GM12878 (cell line): ENCODE measurements around the gene TMPRSS2. TPM values are rescaled to one million over a fixed set of nuclear protein-coding genes. Genes with fewer than 3 reads are reported as not detected.

Experiments used
- ATAC-seq: fragments of 200-7000 bp; cut with Tn5 transposase; 3 replicates; pipeline ENCODE4 v1.9.1; 2020; ENCODE audit warnings: mild to moderate bottlenecking, moderate library complexity
- BruUV-seq: library from RNA; stranded (reverse); fragments of 400-500 nt; replicated peaks from 2 replicates; lab custom pipeline; 2021; lab: Mats Ljungman, UMichigan
- CTCF ChIA-PET: fragments of 300-600 bp; sonication (Branson Sonifier 250); formaldehyde crosslinking; extraction: SDS; loops from one replicate; lab custom pipeline; 2021; ENCODE audit warnings: inconsistent platforms; lab: Yijun Ruan, JAX
- POLR2A ChIA-PET: fragments of 350-600 bp; formaldehyde crosslinking; extraction: SDS; loops from one replicate; lab custom pipeline; 2021; ENCODE audit warnings: inconsistent platforms; lab: Charles Lee
- RAD21 ChIA-PET: fragments of 300-600 bp; sonication (Branson Sonifier 250); formaldehyde crosslinking; loops from one replicate; lab custom pipeline; 2023; ENCODE audit warnings: antibody characterized with exemption; ENCODE audit not compliant: unreplicated experiment; lab: Charles Lee
- SMC1A ChIA-PET: fragments of 300-600 bp; sonication (Branson Sonifier 250); formaldehyde crosslinking; loops from one replicate; lab custom pipeline; 2023; ENCODE audit not compliant: unreplicated experiment, uncharacterized antibody; lab: Charles Lee
- DNase-seq: peaks from one replicate; pipeline ENCODE4 v3.0.0-alpha.2; 2011; ENCODE audit warnings: low read depth, low spot score
- FAIRE-seq: peaks from 3 replicates; lab custom pipeline; 2011; peaks lifted over from hg19 to GRCh38; lab: Jason Lieb, UNC
- H2AFZ ChIP-seq: 2 replicates; pipeline ENCODE4 v1.6.0; 2011; ENCODE audit warnings: low read depth, low read length, control low read depth; ENCODE audit not compliant: control insufficient read depth
- H3K27ac ChIP-seq: 2 replicates; pipeline ENCODE4 v1.5.1; 2011; ENCODE audit warnings: control low read depth; ENCODE audit not compliant: control insufficient read depth, insufficient read depth
- H3K27me3 ChIP-seq, 2 experiments: replicated peaks in 1 of 2; 2 replicates each; pipeline versions ENCODE4 v1.6.0 to v1.6.1; 2011; ENCODE audit warnings: low read length in 1 of 2; ENCODE audit not compliant: control insufficient read depth in 2 of 2, insufficient read depth in 2 of 2
- H3K36me3 ChIP-seq, 2 experiments: 2 replicates each; pipeline ENCODE4 v1.5.1; 2011; ENCODE audit warnings: low read length in 1 of 2; ENCODE audit not compliant: control insufficient read depth in 2 of 2, insufficient read depth in 2 of 2
- H3K4me1 ChIP-seq: 2 replicates; pipeline ENCODE4 v1.6.1; 2011; ENCODE audit warnings: mild to moderate bottlenecking, low read length, moderate library complexity, mixed read lengths; ENCODE audit not compliant: control insufficient read depth, insufficient read depth
- H3K4me2 ChIP-seq: 2 replicates; pipeline ENCODE4 v1.6.0; 2011; ENCODE audit warnings: control low read depth; ENCODE audit not compliant: control insufficient read depth, insufficient read depth
- H3K4me3 ChIP-seq: fragments of 200-600 bp; sonication (generic); 2 replicates; pipeline ENCODE4 v1.5.1; 2016
- H3K79me2 ChIP-seq: 2 replicates; pipeline ENCODE4 v1.6.0; 2011; ENCODE audit warnings: low read length; ENCODE audit not compliant: control insufficient read depth, insufficient read depth
- H3K9ac ChIP-seq: 2 replicates; pipeline ENCODE4 v1.8.0; 2011; ENCODE audit warnings: low read length, control low read depth, mixed read lengths; ENCODE audit not compliant: control insufficient read depth, insufficient read depth
- H3K9me3 ChIP-seq: replicated peaks from 3 replicates; pipeline ENCODE4 v1.5.1; 2011; ENCODE audit warnings: mild to moderate bottlenecking, low read length; ENCODE audit not compliant: control insufficient read depth, insufficient read depth
- H4K20me1 ChIP-seq: 2 replicates; pipeline ENCODE4 v1.6.0; 2011; ENCODE audit not compliant: control insufficient read depth, insufficient read depth
- CBX3 ChIP-seq: fragments of 200-600 bp; sonication (generic); IDR thresholded peaks from 2 replicates; pipeline ENCODE4 v1.6.1; 2016; ENCODE audit warnings: low read depth, borderline replicate concordance
- CHD1 ChIP-seq: IDR thresholded peaks from 2 replicates; pipeline ENCODE4 v1.6.1; 2012; ENCODE audit warnings: low read depth, low read length, improper control_type of control experiment
- CHD4 ChIP-seq: fragments of 200-600 bp; sonication (generic); IDR thresholded peaks from 2 replicates; pipeline ENCODE4 v1.6.1; 2016; ENCODE audit warnings: mild to moderate bottlenecking
- MTA3 ChIP-seq: IDR thresholded peaks from 2 replicates; pipeline ENCODE4 v1.6.1; 2012; ENCODE audit warnings: low read length, inconsistent platforms, borderline replicate concordance
- NFYB ChIP-seq: IDR thresholded peaks from 2 replicates; pipeline ENCODE4 v1.6.1; 2011; ENCODE audit warnings: low read depth, mild to moderate bottlenecking, low read length, improper control_type of control experiment, moderate library complexity; ENCODE audit not compliant: insufficient read depth
- TBL1XR1 ChIP-seq: IDR thresholded peaks from 2 replicates; pipeline ENCODE4 v1.6.1; 2012; ENCODE audit warnings: low read depth, low read length, improper control_type of control experiment
- WGBS: methylation state at CpG from one replicate; pipeline ENCODE4 v1.1.6; 2016; ENCODE audit warnings: low lambda C conversion rate; ENCODE audit not compliant: insufficient replicate concordance, insufficient coverage; ENCODE audit errors: missing lambda C conversion rate; 5-methylcytosine and 5-hydroxymethylcytosine counted together
- in situ Hi-C: fragments of 300-500 bp; cut with MboI; formaldehyde crosslinking; loops from 9 replicates; pipeline ENCODE4 v1.14.3; 2018; ENCODE audit warnings: mixed read lengths
- intact Hi-C: fragments of 100-400 bp; cut with micrococcal nuclease; formaldehyde crosslinking; loops from one replicate; pipeline ENCODE4 v1.14.2; 2022; ENCODE audit not compliant: unreplicated experiment
- polyA plus RNA-seq, 11 experiments: library from polyadenylated mRNA; depleted of rRNA in 4 of 11; unstranded in 6 of 11; stranded (reverse) in 5 of 11; fragments of >200 nt; fragmentation: Nextera tagmentation in 4 of 11; fragmentation: Illumina TruSeq in 1 of 11; extraction: Ambion mirVana in 4 of 11; extraction: Trizol in 1 of 11; gene quantifications; 1 replicate in 1 of 11; 2 replicates in 10 of 11; pipeline versions ENCODE4 v1.2.1 to v1.2.3, GENCODE V29; 2011 to 2016; ENCODE audit warnings: inconsistent platforms in 2 of 11, missing spikeins in 2 of 11, low read depth in 1 of 11
- total RNA-seq, 4 experiments: library from RNA; depleted of rRNA in 3 of 4; stranded (reverse); fragments of >200 nt in 3 of 4; fragmentation: Illumina TruSeq in 1 of 4; extraction: Trizol in 1 of 4; gene quantifications; 2 replicates each; pipeline versions ENCODE4 v1.2.1 to v1.2.3, GENCODE V29; 2013 to 2021
- TF ChIP-seq, protein P1 (sequence below): fragments of 450-650 bp; conservative IDR thresholded peaks from 2 replicates; pipeline ENCODE4 v1.6.1; 2017; ENCODE audit warnings: mild to moderate bottlenecking, moderate library complexity
- TF ChIP-seq, protein P2 (sequence below): IDR thresholded peaks from 2 replicates; pipeline ENCODE4 v1.6.1; 2012; ENCODE audit warnings: mild to moderate bottlenecking, low read depth, low read length
- TF ChIP-seq, protein P3 (sequence below): fragments of 450-650 bp; IDR thresholded peaks from 2 replicates; pipeline ENCODE4 v1.6.1; 2016; ENCODE audit warnings: mild to moderate bottlenecking
- TF ChIP-seq, protein P4 (sequence below): fragments of 450-650 bp; IDR thresholded peaks from 2 replicates; pipeline ENCODE4 v1.6.1; 2016; ENCODE audit warnings: mild to moderate bottlenecking, moderate library complexity, borderline replicate concordance

The TMPRSS2 gene
- total and polyA plus RNA-seq, 10 of the 15 experiments (the other 5 are each of a cell fraction or from before 2014, with no cell fraction given), result 0.19 to 0.26 TPM; not detected in 8

DNA sequence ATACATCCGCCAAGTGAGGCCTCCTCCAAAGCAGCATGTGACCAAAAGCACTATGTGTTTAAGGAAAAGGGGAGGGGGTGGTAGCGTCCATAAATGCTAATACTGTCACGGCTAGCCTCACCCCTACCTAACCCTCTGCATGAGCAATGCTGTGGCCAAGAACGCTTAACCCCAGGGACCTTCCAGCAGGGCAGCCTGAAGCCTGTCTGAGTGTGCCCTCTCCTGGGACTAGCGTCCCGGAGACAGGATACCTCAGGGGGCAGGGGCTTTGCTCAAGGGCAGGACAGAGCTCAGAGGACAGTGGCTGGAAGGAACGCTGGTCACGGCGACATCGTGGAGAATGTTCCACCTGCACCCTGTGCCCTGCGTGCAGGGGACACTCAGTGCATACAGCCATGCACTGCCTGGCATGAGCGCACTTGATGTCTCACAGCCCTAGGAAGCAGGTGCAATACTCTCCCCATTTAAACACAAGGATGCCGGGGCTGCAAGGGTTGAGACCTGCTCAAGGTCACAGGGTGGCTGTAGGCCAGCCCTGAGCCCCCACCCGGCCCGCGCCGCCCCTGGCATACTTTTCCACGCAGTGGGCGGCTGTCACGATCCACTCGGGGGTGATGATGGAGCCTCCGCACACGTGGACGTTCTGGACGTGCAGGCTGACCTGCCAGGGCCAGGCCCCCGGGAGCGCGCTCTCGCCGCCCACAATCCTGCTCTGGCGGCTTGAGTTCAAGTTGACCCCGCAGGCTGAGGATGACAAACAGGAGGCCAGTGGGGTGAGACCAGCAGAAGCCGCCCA, 35.0 kb downstream of the TMPRSS2 start (continued):
- TF ChIP-seq, protein P1, sequence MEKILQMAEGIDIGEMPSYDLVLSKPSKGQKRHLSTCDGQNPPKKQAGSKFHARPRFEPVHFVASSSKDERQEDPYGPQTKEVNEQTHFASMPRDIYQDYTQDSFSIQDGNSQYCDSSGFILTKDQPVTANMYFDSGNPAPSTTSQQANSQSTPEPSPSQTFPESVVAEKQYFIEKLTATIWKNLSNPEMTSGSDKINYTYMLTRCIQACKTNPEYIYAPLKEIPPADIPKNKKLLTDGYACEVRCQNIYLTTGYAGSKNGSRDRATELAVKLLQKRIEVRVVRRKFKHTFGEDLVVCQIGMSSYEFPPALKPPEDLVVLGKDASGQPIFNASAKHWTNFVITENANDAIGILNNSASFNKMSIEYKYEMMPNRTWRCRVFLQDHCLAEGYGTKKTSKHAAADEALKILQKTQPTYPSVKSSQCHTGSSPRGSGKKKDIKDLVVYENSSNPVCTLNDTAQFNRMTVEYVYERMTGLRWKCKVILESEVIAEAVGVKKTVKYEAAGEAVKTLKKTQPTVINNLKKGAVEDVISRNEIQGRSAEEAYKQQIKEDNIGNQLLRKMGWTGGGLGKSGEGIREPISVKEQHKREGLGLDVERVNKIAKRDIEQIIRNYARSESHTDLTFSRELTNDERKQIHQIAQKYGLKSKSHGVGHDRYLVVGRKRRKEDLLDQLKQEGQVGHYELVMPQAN, result no peak
- TF ChIP-seq NFYB (no peak), CHD1 (no peak), CBX3 (no peak), MTA3 (no peak)

DNA sequence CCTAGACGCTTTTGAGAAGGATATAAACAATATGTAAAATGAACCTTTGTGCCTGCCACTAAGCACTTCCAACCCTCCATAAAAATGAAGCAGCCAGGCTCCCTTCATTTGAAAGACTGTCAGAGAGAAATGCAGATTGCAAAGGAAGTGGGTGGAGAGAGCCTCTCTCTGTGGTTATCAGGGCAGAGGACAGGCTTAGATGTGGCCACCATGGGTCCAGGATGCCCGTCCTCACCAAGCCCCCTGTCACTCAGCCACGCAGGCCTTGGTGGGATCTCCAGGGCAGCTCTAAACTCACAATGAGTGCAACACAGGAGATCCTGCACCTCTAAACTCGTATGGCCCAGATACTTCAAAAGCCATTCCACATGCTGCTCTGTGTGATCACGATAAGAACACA, 37.9 kb downstream of the TMPRSS2 start:
- H3K4me1 ChIP-seq, result no peaks in the 10 kb centered on the region
- WGBS, result 8% methylated on average over 5 of the region's 5 CpGs
- no TSS peak for BruUV-seq
- H3K27ac ChIP-seq, result no peak overlapping the region
- H3K36me3 ChIP-seq, result no peaks in the 10 kb centered on the region
- DNase-seq (no peak), ATAC-seq (no peak; the same call in 2 of the 3 replicates), FAIRE-seq (no peak)
- no peak overlapping the region for H3K9ac ChIP-seq
- H3K27me3 ChIP-seq, result no peaks in the 10 kb centered on the region; a peak in 2 of 4 replicates
- in situ Hi-C loops, result no loop called here
- RAD21 ChIA-PET, result no interaction called here
- H3K79me2 ChIP-seq, result no peaks in the 10 kb centered on the region
- POLR2A ChIA-PET, result interaction anchor here (0.5 to 1.2 kb wide), 2 partner anchors 13 to 100 kb away, joined by 3 to 4 read pairs; no protein-coding TSS in a partner anchor
- H4K20me1 ChIP-seq, result no peaks in the 10 kb centered on the region; the same call in 1 of the 2 replicates
- H2AFZ ChIP-seq, result no peak overlapping the region
- CTCF ChIA-PET, result no interaction called here
- SMC1A ChIA-PET, result no interaction called here
- H3K4me2 ChIP-seq, result no peak overlapping the region
- no peak overlapping the region for H3K4me3 ChIP-seq
- intact Hi-C loops, result no loop called here
- TF ChIP-seq TBL1XR1 (no peak), CHD4 (no peak)
- TF ChIP-seq, protein P2, sequence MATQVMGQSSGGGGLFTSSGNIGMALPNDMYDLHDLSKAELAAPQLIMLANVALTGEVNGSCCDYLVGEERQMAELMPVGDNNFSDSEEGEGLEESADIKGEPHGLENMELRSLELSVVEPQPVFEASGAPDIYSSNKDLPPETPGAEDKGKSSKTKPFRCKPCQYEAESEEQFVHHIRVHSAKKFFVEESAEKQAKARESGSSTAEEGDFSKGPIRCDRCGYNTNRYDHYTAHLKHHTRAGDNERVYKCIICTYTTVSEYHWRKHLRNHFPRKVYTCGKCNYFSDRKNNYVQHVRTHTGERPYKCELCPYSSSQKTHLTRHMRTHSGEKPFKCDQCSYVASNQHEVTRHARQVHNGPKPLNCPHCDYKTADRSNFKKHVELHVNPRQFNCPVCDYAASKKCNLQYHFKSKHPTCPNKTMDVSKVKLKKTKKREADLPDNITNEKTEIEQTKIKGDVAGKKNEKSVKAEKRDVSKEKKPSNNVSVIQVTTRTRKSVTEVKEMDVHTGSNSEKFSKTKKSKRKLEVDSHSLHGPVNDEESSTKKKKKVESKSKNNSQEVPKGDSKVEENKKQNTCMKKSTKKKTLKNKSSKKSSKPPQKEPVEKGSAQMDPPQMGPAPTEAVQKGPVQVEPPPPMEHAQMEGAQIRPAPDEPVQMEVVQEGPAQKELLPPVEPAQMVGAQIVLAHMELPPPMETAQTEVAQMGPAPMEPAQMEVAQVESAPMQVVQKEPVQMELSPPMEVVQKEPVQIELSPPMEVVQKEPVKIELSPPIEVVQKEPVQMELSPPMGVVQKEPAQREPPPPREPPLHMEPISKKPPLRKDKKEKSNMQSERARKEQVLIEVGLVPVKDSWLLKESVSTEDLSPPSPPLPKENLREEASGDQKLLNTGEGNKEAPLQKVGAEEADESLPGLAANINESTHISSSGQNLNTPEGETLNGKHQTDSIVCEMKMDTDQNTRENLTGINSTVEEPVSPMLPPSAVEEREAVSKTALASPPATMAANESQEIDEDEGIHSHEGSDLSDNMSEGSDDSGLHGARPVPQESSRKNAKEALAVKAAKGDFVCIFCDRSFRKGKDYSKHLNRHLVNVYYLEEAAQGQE, result no peak
- TF ChIP-seq, protein P3, sequence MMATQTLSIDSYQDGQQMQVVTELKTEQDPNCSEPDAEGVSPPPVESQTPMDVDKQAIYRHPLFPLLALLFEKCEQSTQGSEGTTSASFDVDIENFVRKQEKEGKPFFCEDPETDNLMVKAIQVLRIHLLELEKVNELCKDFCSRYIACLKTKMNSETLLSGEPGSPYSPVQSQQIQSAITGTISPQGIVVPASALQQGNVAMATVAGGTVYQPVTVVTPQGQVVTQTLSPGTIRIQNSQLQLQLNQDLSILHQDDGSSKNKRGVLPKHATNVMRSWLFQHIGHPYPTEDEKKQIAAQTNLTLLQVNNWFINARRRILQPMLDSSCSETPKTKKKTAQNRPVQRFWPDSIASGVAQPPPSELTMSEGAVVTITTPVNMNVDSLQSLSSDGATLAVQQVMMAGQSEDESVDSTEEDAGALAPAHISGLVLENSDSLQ, result 0 out of 2 replicates have a peak, but pooled peaks have one; percentile 17
- TF ChIP-seq, protein P4, sequence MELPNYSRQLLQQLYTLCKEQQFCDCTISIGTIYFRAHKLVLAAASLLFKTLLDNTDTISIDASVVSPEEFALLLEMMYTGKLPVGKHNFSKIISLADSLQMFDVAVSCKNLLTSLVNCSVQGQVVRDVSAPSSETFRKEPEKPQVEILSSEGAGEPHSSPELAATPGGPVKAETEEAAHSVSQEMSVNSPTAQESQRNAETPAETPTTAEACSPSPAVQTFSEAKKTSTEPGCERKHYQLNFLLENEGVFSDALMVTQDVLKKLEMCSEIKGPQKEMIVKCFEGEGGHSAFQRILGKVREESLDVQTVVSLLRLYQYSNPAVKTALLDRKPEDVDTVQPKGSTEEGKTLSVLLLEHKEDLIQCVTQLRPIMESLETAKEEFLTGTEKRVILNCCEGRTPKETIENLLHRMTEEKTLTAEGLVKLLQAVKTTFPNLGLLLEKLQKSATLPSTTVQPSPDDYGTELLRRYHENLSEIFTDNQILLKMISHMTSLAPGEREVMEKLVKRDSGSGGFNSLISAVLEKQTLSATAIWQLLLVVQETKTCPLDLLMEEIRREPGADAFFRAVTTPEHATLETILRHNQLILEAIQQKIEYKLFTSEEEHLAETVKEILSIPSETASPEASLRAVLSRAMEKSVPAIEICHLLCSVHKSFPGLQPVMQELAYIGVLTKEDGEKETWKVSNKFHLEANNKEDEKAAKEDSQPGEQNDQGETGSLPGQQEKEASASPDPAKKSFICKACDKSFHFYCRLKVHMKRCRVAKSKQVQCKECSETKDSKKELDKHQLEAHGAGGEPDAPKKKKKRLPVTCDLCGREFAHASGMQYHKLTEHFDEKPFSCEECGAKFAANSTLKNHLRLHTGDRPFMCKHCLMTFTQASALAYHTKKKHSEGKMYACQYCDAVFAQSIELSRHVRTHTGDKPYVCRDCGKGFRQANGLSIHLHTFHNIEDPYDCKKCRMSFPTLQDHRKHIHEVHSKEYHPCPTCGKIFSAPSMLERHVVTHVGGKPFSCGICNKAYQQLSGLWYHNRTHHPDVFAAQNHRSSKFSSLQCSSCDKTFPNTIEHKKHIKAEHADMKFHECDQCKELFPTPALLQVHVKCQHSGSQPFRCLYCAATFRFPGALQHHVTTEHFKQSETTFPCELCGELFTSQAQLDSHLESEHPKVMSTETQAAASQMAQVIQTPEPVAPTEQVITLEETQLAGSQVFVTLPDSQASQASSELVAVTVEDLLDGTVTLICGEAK, result no peak
- no peaks in the 10 kb centered on the region for H3K9me3 ChIP-seq
